CD4-positive, alpha-beta T cell treated with Interferon alpha-2 for 1 hour (primary cell): ENCODE data around the gene SMYD2.

Source experiments
- DNase-seq, 2 donors: peaks; one replicate each; pipeline ENCODE4 v3.0.0-alpha.2; 2020 to 2022

SMYD2 gene

DNA sequence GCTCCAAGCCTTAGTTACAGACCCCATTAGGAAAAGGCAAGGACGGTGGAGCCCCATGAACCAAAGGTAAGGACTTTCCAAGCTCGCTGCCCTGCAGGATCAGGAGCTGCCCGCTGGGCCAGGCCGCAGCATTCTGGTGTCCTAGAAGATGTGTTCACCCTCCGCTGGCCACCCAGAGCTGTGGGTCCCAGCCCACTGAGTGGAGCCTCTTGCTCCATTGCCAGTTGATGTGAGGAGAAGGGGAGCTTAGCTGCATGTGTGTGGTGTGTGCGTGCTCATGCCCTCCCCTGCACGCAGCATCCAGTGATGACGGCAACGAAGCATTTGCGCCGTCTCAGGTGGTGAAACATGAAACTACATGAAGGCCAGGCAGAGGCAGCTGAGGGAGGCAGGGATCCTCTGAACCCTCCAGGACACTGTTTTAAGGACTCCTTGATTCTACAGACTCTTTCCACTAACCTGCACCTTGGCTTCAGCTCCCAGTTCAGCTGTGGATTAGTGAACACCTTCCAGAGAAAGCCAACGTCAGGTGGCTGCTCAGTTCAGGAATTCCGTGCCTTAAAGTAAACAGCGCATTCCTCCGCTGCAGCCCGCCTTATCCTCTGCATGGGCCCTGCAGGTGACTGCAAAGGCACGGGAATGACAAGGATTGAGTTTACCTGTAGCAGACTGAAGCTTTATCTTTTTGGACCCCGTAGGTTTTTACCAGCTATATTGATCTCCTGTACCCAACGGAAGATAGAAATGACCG is 48.7 kb downstream of the SMYD2 start:
- no peak for DNase-seq

DNA sequence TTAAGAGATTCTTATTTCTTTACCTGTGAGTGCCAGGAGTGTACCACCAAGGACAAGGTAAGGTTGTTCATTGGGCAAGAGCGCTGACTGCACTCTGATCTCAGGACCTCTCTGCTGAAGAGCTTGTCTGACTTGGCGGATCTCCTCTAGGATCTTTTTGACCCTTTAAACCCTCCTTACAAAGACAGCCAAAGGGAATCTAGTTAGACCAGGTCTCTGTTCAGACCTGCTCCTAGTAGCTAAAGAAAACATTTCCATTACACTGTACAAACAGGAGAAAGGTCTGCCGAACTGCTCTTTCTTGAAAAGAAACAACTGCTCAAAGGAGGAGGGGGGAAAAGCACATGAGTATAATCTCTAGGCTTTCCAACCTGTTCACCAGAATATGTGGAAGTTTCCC is 49.3 kb downstream of the SMYD2 start:
- no peak for DNase-seq

GRCh38 chr1:214330715-214331114 is 49.8 kb downstream of the SMYD2 start:
- DNase-seq = no peak

GRCh38 chr1:214331180-214331579 is 50.2 kb downstream of the SMYD2 start:
- DNase-seq = no peak

- peak; percentile 31 to 61 for DNase-seq
These were observed 51.0 kb downstream of the SMYD2 start for GRCh38 chr1:214331827-214332423.

- peak; percentile 18 to 38 for DNase-seq
These were observed 52.2 kb downstream of the SMYD2 start for GRCh38 chr1:214332946-214333798.

- DNase-seq = no peak
These were observed 54.6 kb downstream of the SMYD2 start for GRCh38 chr1:214335567-214335966.

DNA sequence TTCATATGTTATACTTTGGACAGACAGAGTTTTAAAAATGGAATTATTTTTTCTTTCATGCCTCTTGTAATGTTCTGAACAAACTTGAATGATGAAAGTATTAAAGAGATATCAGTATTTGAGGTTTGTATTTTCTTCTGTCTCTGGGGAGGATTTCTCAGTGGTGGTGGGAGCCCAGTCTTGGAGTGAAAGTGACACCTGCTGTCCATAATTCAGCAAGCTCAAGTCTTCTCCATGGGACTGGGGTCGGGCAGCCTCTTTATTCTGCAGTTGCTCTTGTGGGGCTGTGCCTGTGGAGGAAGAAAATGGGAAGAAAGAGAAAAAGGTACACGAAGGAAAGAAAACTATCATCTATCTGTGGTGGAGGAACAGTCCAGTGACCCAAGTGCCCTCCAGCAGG is 56.1 kb downstream of the SMYD2 start:
- DNase-seq = no peak

DNA sequence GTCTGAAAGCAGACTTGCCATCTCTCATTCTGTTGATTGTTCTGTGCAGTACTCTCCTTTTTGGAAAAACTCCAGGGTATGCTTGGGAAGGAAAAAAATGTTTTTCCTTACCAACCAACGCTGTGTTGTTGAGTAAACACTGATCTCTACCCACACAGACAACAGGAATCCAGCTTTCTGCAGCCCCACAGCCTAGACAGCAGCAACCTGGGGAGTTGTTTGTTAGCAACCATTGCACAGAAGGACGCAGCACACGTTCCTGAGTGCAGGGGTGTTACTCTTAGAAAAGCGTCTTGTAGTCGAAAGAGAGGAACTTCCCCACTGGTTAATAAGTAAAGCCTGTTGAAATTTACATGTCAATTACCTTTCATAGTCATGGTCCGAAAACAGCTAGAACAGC is 56.6 kb downstream of the SMYD2 start:
- no peak for DNase-seq

DNA sequence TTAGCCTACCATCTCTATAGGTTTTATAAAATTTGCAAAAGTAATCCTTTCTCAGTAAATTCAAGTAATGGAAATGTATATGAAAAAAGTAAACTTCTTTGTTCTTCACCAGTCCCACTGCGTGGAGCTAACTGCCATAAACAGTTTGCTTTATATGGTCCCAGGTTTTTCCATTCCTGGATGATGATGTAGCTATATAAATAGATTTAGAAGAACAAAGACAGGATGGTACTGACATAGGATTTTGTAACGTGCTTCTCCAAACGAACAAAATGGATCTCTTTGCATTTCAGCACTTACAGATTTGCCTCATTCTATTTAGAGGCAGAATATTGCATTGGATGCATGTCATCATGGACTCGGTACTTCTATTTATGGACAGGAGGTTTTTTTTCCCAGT is 57.3 kb downstream of the SMYD2 start:
- no peak for DNase-seq

DNA sequence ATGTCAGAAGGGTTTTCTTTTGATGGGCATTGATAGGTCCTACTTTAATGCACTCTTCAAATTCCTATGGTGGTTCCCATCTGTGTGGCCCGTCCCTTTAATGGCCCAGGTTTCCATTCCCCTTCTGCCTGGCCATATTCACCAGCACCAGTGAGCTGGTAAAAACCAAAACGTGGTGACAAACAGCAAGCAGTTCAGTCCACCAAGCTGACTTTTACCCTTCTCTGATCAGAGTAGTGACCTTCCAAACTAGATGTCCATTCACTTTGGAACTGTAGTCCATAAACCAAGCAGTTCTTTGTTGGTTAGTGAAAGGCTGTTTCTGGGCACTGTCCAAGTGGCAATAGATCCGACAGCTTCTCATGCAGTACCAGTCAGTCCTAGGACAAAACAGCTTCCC is 60.5 kb downstream of the SMYD2 start:
- DNase-seq = no peak

DNA sequence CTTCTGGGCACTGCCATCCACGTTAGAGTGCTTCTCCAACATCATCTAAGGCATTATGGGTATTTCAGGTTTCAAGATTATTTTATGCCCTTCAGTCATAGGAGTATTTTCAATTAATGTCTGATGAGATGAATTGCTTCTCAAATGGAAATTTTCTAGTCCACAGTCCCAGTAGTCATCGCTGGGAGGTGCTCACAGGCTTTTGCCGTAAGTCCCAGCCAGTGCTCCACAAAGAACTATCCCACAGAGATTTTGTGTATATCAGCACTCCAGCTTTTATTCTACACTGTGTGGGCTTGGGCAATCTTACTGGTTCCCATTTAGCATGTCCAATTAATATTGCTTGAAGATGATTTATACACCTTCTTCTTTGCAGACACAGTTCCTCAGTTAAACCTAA is 61.0 kb downstream of the SMYD2 start:
- no peak for DNase-seq

GRCh38 chr1:214342525-214342924 is 61.6 kb downstream of the SMYD2 start:
- no peak for DNase-seq

GRCh38 chr1:214344897-214345296 is 63.9 kb downstream of the SMYD2 start:
- DNase-seq = no peak

DNA sequence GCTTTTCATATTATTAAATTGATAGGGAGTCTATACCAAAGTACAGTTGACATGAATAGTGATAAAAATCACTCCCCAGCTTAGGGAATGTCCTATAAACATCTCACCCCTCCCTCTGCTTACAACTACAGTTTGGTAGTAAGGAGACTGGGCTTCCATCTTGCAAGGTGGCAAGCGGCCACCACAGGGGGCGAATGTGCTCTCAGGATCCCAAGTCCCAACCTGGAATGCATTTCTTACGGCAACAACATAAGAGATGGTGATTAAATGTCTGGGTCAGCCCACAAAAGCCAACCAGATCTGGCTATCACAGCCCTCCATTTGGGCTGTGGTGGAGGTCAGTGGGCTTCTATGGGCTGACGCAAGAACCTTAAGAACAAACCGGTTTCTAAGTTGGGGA is 68.0 kb downstream of the SMYD2 start:
- DNase-seq = no peak

- DNase-seq = no peak
These were observed 68.8 kb downstream of the SMYD2 start for GRCh38 chr1:214349781-214350180.

- DNase-seq = no peak
These were observed 70.8 kb downstream of the SMYD2 start for GRCh38 chr1:214351551-214352277.

DNA sequence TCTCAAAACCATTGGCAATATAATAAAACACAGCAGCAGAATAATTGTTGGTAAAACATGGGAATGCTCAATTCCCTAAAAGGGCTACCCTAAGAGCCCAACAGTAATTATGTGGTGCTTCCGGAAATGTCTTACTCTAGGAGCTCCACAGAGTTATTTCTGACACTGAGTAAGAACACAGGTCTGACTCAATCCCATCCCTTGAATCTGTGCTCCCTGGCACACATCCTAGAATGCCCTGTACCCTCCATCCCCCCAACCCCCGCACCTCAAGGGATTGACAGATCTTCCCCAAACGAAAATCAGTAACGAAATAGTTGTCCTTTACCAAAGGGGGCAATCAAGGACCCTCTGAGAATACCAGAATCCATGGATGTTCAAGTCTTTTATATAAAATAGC is 71.9 kb downstream of the SMYD2 start:
- no peak for DNase-seq

GRCh38 chr1:214354440-214355148 is 73.6 kb downstream of the SMYD2 start:
- DNase-seq = no peak

- no peak for DNase-seq
These were observed 79.2 kb downstream of the SMYD2 start for GRCh38 chr1:214360116-214360515.

- no peak for DNase-seq
These were observed 79.7 kb downstream of the SMYD2 start for GRCh38 chr1:214360525-214361164.

GRCh38 chr1:214361636-214362035 is 80.7 kb downstream of the SMYD2 start:
- DNase-seq = no peak
